ENCODE data around the gene ISCU.
A peak's percentile ranks its signal among the peaks of the same experiment; 100 is the strongest.

Gene ISCU

DNA sequence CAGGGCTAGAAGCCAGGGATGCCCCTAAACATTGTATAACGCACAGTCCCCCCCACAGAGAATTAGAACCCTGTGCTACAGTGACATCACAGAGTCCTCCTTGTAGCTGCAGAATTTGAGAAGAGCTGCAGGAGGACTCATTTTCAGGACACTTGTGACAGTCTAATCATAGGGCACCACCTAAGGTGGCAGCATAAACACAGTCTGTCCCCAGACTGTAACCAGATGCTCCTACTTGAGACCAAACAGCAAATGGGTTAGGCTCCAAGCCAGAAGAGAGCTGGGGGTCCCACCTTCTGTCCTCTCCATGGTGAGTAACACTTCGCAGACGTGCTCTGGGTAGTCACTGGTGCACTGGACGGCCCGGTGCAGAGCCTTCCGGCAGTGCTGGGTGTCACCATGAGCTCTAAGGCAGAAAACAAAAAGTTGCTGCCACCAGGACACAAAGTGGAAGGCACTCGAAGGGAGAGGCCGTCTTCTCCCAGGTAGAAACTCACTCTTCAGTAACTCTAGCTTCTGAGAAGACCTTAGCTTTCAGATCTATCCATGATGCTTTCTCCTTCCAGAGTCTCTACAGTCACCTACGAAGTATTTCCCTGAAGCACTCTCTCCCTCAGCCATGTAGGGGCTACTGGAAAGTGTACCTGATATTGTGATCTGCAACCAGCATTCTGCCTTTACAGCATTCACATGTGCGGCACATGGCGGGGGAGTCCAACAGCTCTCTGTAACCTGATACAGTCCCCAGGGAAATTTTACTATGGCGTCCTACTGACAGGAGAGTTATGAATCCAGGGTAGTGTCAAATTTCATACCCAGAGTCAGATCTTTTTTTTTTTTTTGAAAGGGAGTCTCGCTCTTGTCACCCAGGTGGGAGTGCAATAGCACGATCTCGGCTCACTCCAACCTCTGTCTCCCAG lies 30.2 kb upstream of the ISCU start:
- H3K4me1 ChIP-seq (ENCODE audit: low read length), result no peaks in the 10 kb centered on the region

DNA sequence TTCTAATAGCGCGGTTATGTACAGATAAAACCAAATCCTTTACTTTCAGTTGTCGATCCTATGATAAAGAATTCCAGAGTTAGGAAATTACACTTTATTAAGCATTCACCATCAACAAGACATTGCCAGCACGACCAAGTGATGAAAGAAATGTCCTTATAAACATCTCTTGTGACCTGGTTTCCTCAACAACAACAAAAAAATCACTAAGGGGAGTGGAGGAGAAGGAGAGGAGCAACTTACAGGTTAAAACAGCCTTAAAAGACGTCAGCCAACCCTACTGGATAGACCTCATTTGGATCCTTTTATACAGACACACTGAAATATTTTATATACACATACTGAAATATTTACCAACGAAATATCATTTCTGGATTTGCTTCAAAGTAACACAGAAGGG lies 24.2 kb upstream of the ISCU start:
- no peaks in the 10 kb centered on the region for H3K9me3 ChIP-seq (ENCODE audit: insufficient read depth, low read length)
- no peak overlapping the region for H3K9ac ChIP-seq (ENCODE audit: low read length)
- peaks cover 73% of the 10 kb centered on the region for H3K79me2 ChIP-seq (ENCODE audit: low read length)
- H3K4me2 ChIP-seq (ENCODE audit: low read length), result no peak overlapping the region
- no peaks in the 10 kb centered on the region for H4K20me1 ChIP-seq (ENCODE audit: insufficient read depth, low read length)
- no peak overlapping the region for H3K4me3 ChIP-seq (ENCODE audit: low read length)
- no peak overlapping the region for H3K27ac ChIP-seq (ENCODE audit: low read length)
- TF ChIP-seq, protein P1, sequence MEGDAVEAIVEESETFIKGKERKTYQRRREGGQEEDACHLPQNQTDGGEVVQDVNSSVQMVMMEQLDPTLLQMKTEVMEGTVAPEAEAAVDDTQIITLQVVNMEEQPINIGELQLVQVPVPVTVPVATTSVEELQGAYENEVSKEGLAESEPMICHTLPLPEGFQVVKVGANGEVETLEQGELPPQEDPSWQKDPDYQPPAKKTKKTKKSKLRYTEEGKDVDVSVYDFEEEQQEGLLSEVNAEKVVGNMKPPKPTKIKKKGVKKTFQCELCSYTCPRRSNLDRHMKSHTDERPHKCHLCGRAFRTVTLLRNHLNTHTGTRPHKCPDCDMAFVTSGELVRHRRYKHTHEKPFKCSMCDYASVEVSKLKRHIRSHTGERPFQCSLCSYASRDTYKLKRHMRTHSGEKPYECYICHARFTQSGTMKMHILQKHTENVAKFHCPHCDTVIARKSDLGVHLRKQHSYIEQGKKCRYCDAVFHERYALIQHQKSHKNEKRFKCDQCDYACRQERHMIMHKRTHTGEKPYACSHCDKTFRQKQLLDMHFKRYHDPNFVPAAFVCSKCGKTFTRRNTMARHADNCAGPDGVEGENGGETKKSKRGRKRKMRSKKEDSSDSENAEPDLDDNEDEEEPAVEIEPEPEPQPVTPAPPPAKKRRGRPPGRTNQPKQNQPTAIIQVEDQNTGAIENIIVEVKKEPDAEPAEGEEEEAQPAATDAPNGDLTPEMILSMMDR (IDR thresholded peaks at IDR 0.05; ENCODE audit: low read depth, low read length), result no peak
- TF ChIP-seq EZH2phosphoT487 (IDR thresholded peaks at IDR 0.05; ENCODE audit: low read depth), result no peak
- peaks cover 37% of the 10 kb centered on the region for H3K4me1 ChIP-seq (ENCODE audit: low read length)
- H3K36me3 ChIP-seq (replicated peaks; ENCODE audit: low read depth, low read length), result peaks cover 79% of the 10 kb centered on the region
- no peak overlapping the region for H2AFZ ChIP-seq (ENCODE audit: low read depth, low read length)
- no peaks in the 10 kb centered on the region for H3K27me3 ChIP-seq (ENCODE audit: low read depth, low read length)

More for the DNA sequence above, 30.2 kb upstream of the ISCU start:
- H3K4me2 ChIP-seq (ENCODE audit: low read length), result no peak overlapping the region
- peaks cover 73% of the 10 kb centered on the region for H3K36me3 ChIP-seq (replicated peaks; ENCODE audit: low read depth, low read length)
- peaks cover 31% of the 10 kb centered on the region for H3K79me2 ChIP-seq (ENCODE audit: low read length)
- no peaks in the 10 kb centered on the region for H3K27me3 ChIP-seq (ENCODE audit: low read depth, low read length)
- no peak overlapping the region for H3K27ac ChIP-seq (ENCODE audit: low read length)
- H4K20me1 ChIP-seq (ENCODE audit: insufficient read depth, low read length), result 0 out of 2 replicates have a peak, but pooled peaks cover 2% of the 10 kb centered on the region
- H3K9ac ChIP-seq (ENCODE audit: low read length), result no peak overlapping the region
- H2AFZ ChIP-seq (ENCODE audit: low read depth, low read length), result no peak overlapping the region
- TF ChIP-seq, protein P1 (IDR thresholded peaks at IDR 0.05; ENCODE audit: low read depth, low read length), result no peak
- no peak for TF ChIP-seq EZH2phosphoT487 (IDR thresholded peaks at IDR 0.05; ENCODE audit: low read depth)
- no peak overlapping the region for H3K4me3 ChIP-seq (ENCODE audit: low read length)
- no peaks in the 10 kb centered on the region for H3K9me3 ChIP-seq (ENCODE audit: insufficient read depth, low read length)

DNA sequence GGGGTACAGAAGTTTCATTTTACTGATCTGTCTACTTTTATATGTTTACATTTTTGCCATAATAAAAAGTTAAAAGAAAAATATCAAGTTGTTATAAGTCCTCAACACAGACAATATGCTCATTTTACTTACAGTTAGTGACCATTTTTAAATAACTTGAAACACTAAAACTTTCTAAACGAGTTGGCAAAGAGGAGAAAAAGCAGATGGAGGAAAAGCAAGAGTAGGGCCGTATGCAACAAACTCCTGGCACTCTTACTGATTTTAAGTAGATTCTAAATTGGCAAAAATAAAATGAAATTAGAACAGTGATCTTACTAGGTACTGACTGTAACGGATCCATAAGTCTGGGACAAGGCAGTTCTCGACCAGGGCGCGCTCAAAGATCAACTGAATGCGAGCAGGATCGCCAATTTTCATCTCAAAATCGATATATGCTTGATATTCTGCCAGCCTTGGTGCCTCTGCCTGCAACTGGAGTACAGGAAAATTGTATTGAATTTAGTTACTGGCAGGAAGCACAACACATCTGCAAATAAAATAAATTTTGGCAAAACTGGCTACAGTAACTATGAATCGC lies 23.7 kb upstream of the ISCU start:
- TF ChIP-seq EZH2phosphoT487 (IDR thresholded peaks at IDR 0.05; ENCODE audit: low read depth), result no peak
- TF ChIP-seq, protein P1 (IDR thresholded peaks at IDR 0.05; ENCODE audit: low read depth, low read length), result no peak

DNA sequence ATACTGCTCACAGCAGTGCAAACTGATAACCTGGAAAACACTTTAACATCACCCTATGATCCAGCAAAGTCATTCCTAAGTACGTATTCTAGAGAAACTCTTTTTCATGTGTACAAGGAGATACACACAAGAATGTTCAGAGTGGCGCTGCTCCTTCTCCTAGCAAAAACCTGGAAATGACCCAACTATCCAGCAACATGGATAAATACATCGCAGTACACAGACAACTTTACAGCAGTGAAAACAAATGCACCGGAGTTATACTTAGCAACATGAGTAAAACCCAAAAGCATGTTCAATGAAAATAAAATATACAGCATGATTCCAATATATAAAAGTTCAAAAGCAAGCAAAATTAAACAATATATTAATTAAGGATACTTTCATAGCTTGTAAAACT lies 20.1 kb upstream of the ISCU start:
- H3K9ac ChIP-seq (ENCODE audit: low read length), result no peak overlapping the region
- H3K79me2 ChIP-seq (ENCODE audit: low read length), result peaks cover 87% of the 10 kb centered on the region
- TF ChIP-seq EZH2phosphoT487 (IDR thresholded peaks at IDR 0.05; ENCODE audit: low read depth), result no peak
- TF ChIP-seq, protein P1 (IDR thresholded peaks at IDR 0.05; ENCODE audit: low read depth, low read length), result no peak
- H3K27ac ChIP-seq (ENCODE audit: low read length), result peak overlapping the region; percentile 88
- no peaks in the 10 kb centered on the region for H4K20me1 ChIP-seq (ENCODE audit: insufficient read depth, low read length)
- H3K4me2 ChIP-seq (ENCODE audit: low read length), result peak overlapping the region; percentile 69; the same call in 1 of the 2 replicates
- no peaks in the 10 kb centered on the region for H3K27me3 ChIP-seq (ENCODE audit: low read depth, low read length)
- H3K9me3 ChIP-seq (ENCODE audit: insufficient read depth, low read length), result no peaks in the 10 kb centered on the region
- H3K4me3 ChIP-seq (ENCODE audit: low read length), result no peak overlapping the region
- no peak overlapping the region for H2AFZ ChIP-seq (ENCODE audit: low read depth, low read length)
- H3K4me1 ChIP-seq (ENCODE audit: low read length), result peaks cover 67% of the 10 kb centered on the region
- peaks cover 73% of the 10 kb centered on the region for H3K36me3 ChIP-seq (replicated peaks; ENCODE audit: low read depth, low read length)

More for the DNA sequence above, 23.7 kb upstream of the ISCU start:
- H3K79me2 ChIP-seq (ENCODE audit: low read length), result peaks cover 75% of the 10 kb centered on the region
- no peak overlapping the region for H3K27ac ChIP-seq (ENCODE audit: low read length)
- no peaks in the 10 kb centered on the region for H3K27me3 ChIP-seq (ENCODE audit: low read depth, low read length)
- no peaks in the 10 kb centered on the region for H3K9me3 ChIP-seq (ENCODE audit: insufficient read depth, low read length)
- no peak overlapping the region for H2AFZ ChIP-seq (ENCODE audit: low read depth, low read length)
- peaks cover 79% of the 10 kb centered on the region for H3K36me3 ChIP-seq (replicated peaks; ENCODE audit: low read depth, low read length)
- no peak overlapping the region for H3K4me2 ChIP-seq (ENCODE audit: low read length)
- H4K20me1 ChIP-seq (ENCODE audit: insufficient read depth, low read length), result no peaks in the 10 kb centered on the region
- no peak overlapping the region for H3K4me3 ChIP-seq (ENCODE audit: low read length)
- no peak overlapping the region for H3K9ac ChIP-seq (ENCODE audit: low read length)
- peaks cover 39% of the 10 kb centered on the region for H3K4me1 ChIP-seq (ENCODE audit: low read length)

Data from OCI-LY3 (cell line).